DMS 273 (cell line): Measurements from ENCODE around the gene SLC24A3.

Experiments used
- DNase-seq: peaks from one replicate; lab custom pipeline; 2025; ENCODE audit not compliant: unreplicated experiment; lab: John Stamatoyannopoulos, UW

Gene SLC24A3

GRCh38 chr20:19419396-19419795 is 207.0 kb downstream of the SLC24A3 start:
- peak; percentile 64 for DNase-seq

GRCh38 chr20:19423097-19423899 is 210.9 kb downstream of the SLC24A3 start:
- DNase-seq: no peak

- DNase-seq: no peak
Observed at GRCh38 chr20:19423900-19424620, 211.6 kb downstream of the SLC24A3 start.

- DNase-seq: no peak
Observed at GRCh38 chr20:19426356-19426755, 213.9 kb downstream of the SLC24A3 start.

- no peak for DNase-seq
Observed at GRCh38 chr20:19427480-19427879, 215.0 kb downstream of the SLC24A3 start.

GRCh38 chr20:19427913-19428312 is 215.5 kb downstream of the SLC24A3 start:
- DNase-seq: no peak

GRCh38 chr20:19428324-19428723 is 215.9 kb downstream of the SLC24A3 start:
- DNase-seq: no peak

- no peak for DNase-seq
Observed at GRCh38 chr20:19429538-19429937, 217.1 kb downstream of the SLC24A3 start.

GRCh38 chr20:19430641-19431315 is 218.3 kb downstream of the SLC24A3 start:
- no peak for DNase-seq

GRCh38 chr20:19431316-19431700 is 218.9 kb downstream of the SLC24A3 start:
- no peak for DNase-seq

- no peak for DNase-seq
Observed at GRCh38 chr20:19431906-19432305, 219.5 kb downstream of the SLC24A3 start.

GRCh38 chr20:19433371-19434350 is 221.2 kb downstream of the SLC24A3 start:
- DNase-seq: no peak

- DNase-seq: no peak
Observed at GRCh38 chr20:19435316-19435715, 222.9 kb downstream of the SLC24A3 start.

- no peak for DNase-seq
Observed at GRCh38 chr20:19435821-19436220, 223.4 kb downstream of the SLC24A3 start.

GRCh38 chr20:19438488-19438887 is 226.0 kb downstream of the SLC24A3 start:
- no peak for DNase-seq

GRCh38 chr20:19440660-19441527 is 228.5 kb downstream of the SLC24A3 start:
- DNase-seq: no peak

- DNase-seq: no peak
Observed at GRCh38 chr20:19446246-19446645, 233.8 kb downstream of the SLC24A3 start.

- no peak for DNase-seq
Observed at GRCh38 chr20:19448632-19449031, 236.2 kb downstream of the SLC24A3 start.

GRCh38 chr20:19449051-19449450 is 236.6 kb downstream of the SLC24A3 start:
- no peak for DNase-seq
